Esophagus squamous epithelium (tissue), 4 donors: ENCODE data around the gene TBX10.

Experiments
- CTCF ChIP-seq, 6 experiments: fragments of 450-650 bp in 4 of 6; fragments of 200-600 bp in 2 of 6; sonication (generic) in 2 of 6; IDR thresholded peaks; one replicate each; pipeline ENCODE4 v1.5.1; 2016 to 2019; ENCODE audit warnings: antibody characterized with exemption in 6 of 6, mild to moderate bottlenecking in 4 of 6, moderate library complexity in 4 of 6
- POLR2A ChIP-seq, 4 donors: fragments of 450-650 bp; IDR thresholded peaks; one replicate each; pipeline ENCODE4 v1.6.1; 2017; ENCODE audit warnings: antibody characterized with exemption in 4 of 4, mild to moderate bottlenecking in 4 of 4, moderate library complexity in 3 of 4

- TF ChIP-seq CTCF (IDR thresholded peaks at IDR 0.05) = no peak
- no peak for TF ChIP-seq POLR2A (IDR thresholded peaks at IDR 0.05)
These were observed 26.8 kb downstream of the TBX10 start for GRCh38 chr11:67612751-67613150.
